ENCODE measurements around the gene COL7A1. TPM values are rescaled to one million over a fixed set of nuclear protein-coding genes. Genes with fewer than 3 reads are reported as not detected.

Gene COL7A1
- 124 and 273 TPM in 2 replicates for total RNA-seq

DNA sequence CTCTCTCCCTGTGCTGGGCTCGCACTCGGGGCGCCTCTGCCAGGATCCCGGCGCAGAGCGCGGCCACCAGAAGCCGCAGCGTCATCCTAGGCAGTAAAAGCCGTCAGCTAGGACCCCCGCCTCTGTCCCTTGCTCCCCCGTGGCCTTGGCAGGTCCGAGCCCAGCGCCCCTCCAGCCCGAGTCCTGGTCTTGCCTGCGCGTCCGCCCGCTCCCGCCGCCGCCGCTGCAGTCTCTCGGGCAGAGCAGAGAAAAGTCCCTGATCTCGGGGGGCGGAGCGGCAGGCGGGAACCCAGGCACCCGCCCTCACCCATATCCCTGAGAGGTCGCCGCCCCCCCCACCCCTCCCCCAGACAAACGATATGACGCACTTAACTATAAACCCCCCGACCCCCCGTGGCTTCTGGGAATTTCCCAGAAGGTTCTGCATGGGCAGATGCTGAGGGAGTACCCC is at the start of gene COL7A1:
COL7A1 (minus strand) TSS at position 255 of the 451 bp plus-strand sequence; CDS start at position 85, 170 bp downstream.

DNA sequence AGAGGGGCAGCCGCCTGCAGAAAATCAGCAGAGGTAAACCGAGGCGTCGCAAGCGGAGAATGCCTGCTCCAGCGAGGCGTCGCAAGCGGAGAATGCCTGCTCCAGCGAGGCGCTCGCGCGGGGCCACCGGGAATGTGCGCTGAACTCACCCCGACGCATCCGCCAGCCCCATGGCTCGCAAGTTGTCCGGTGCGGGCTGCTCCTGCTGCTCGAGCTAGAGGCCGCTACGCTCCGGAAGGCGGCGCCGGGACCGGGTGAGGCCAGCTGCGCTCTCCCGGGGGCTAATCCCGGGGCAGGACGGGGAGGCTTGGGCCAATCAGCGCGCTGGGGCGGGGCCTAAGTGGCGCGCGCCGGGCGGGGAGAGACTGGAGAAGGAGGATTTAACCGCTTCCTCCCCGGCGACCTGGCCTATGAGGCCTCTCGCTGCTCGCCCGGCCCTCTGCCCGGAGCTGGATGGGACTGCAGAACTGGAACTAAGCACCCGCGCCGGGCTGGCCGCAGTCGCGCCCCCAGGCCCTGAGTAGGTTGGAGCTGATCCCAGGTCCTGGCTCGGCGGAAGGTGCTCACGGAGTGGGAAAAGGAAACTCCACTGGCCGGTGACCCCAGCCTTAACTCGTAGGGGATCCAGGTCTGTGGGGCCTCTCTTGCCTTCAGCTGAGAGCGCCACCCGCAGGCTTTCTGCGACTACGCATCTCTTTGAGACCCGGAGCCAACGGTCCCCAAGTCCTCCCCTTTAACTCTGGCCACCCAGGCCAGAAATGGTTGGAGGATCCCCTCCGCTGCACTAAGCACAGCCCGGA is 40.3 kb upstream of the COL7A1 start, which contains the start of gene SLC26A6:
SLC26A6 (minus strand) TSS at position 240 of the 800 bp plus-strand sequence; CDS start at position 172, 68 bp downstream.

DNA sequence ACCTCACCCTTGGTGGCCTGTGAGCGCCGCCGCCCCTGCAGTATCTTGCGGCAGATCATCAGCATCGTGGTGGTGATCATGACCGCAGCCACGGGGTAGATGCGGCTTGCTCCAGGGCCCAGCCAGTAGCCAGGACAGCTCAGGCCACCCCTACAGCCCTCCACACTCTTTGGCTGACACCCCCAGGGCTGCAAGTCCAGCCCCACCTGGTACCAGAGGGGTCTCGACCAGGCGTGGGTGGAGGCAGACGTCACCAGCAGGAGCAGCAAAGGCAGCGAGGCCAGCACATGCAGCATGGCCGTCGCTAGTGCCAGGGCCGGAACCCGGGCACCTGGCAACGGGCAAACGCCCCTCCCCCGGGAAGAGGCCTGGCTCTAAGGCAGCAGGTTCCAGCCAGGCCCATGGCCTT is 26.3 kb upstream of the COL7A1 start, which contains the start of gene TMEM89:
TMEM89 (minus strand) TSS at position 309 of the 409 bp plus-strand sequence; CDS start at position 296, 13 bp downstream.

DNA sequence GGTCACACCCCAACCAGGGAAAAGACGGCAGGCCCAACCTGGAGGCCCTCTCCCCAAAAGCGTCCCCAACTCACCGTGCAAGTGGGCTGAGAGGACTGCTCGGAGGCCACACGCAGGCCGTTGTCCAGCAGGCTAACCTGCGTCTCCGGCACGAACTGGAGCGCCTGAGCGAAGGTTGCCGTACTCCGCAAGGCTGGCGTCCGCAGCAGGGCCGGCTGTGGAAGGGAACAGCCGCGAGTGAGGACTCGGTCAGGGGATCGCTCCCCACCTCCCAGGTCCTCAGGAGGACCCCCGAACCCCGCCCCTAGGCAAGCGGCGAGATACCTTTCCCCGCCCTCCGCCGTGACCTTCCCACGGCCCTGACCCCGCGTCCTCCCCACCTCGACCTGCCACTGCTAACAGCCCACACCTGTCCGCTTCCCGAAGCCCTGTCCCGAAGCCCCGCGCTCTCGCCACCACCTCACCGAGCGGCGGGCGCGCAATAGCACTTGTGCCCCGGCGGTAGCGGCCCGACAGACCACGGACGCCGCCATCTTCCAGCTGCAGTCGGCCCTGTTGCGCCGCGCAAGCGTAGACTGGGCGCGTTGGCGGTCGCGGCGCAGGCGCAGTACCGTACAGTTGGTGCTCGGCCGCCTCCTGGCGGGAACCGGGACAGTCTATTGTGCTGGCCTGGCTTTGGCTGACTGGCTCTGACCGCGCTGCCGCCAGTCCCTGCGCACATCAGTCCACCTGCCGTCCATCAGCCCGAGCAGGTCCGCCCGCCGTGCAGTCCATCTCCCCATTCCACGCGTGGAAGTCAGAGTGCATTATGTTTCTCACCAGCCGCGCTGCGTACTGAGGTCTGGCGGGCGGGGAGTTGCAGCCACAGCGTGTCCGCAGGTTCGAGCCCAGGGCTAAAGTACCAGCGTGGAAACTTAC is 14.2 kb upstream of the COL7A1 start, which contains the start of gene UQCRC1:
UQCRC1 (minus strand) TSS at position 559 of the 918 bp plus-strand sequence; CDS start at position 533, 26 bp downstream.

DNA sequence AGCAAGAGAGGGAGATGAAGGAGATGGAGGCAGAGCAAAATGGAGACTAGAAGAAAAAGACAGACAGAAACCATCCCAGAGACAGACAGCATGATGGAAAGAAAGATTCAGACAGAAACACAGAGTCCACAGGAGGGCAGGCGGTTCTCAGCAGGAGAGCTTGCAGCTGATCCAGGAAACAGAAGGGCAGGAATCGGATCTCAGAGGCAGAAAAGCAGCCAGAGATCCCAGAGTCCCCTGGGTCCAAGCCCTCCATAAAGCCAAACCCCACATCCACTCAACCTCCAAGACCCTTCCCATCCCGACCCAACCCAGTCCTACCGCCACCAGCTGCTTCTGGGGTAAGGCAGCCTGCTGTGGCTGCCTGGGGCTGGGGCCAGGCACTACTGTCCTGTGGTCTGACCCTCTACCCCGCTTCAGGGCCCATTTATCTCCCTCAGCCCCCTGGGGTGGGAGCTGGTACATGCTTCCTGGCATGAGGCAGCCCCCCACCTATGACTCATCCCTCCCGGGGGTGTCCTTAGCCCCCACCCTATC is 31.7 kb downstream of the COL7A1 start, which contains the start of gene UCN2:
UCN2 (minus strand) TSS at position 400 of the 537 bp plus-strand sequence. CDS start 657 bp downstream, outside the sequence.

DNA sequence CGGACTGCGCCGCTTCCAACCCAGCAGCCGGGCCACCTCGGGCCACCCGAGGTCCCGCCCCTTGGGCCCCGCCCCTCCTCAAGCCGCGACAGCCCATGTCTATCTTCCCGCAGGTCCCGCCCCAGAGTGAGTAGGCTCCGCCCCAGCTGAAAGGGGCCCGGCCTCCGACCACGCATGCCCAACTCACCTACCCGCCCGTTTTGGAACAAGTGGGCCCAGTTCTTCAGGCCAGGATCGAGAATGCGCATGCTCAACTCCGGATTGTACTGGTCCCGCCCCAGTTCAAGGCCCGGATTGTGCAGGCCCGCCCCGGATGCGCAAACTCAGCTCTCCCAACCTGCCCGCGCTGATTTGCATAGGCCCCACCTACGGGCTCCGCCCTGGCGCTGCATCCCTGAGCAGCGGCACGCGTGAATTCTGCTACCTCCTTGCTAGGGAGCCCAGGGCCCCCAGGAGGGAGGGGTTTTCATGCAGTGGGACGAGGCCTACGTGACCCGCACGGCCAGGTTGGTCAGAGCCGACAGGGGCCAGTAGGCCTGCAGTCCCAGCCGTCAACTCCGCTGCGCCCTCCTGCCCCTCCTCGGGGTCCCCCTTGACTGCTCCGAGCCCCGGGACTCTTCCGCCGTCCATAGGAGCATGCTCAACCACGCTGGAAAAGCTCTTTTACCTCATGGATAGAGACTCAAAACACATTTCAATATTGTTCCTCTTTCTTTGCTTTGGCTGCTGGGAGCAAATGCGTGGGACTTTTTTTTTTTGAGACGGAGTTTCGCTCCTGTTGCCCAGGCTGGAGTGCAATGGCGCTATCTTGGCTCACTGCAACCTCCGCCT is 38.1 kb downstream of the COL7A1 start, which contains the start of gene PFKFB4:
PFKFB4 (minus strand) TSS at position 8 of the 831 bp plus-strand sequence. CDS start 26 bp downstream, outside the sequence.

Other genes starting within 250 kb of the COL7A1 start
- gene FBXW12, start 223.1 kb downstream of the COL7A1 start, total RNA-seq: not detected in 2 replicates
- gene PLXNB1, start 165.2 kb downstream of the COL7A1 start, total RNA-seq: 74.7 and 103 TPM in 2 replicates
- gene CCDC51, start 155.2 kb downstream of the COL7A1 start, total RNA-seq: 38.1 and 86.5 TPM in 2 replicates
- gene TMA7, start 155.1 kb downstream of the COL7A1 start, total RNA-seq: 153 and 213 TPM in 2 replicates
- 3.4 and 7.0 TPM in 2 replicates for gene ATRIP, start 148.6 kb downstream of the COL7A1 start, total RNA-seq
- gene SHISA5, start 91.2 kb downstream of the COL7A1 start, total RNA-seq: 86.5 and 110 TPM in 2 replicates
- 9.6 and 35.9 TPM in 2 replicates for gene PFKFB4, start 38.5 kb downstream of the COL7A1 start, total RNA-seq
- gene UCN2, start 31.5 kb downstream of the COL7A1 start, total RNA-seq: 6.0 and 8.5 TPM in 2 replicates
- gene UQCRC1, start 14.3 kb upstream of the COL7A1 start, total RNA-seq: 525 and 769 TPM in 2 replicates
- not detected in 2 replicates for gene TMEM89, start 26.4 kb upstream of the COL7A1 start, total RNA-seq
- gene SLC26A6, start 40.1 kb upstream of the COL7A1 start, total RNA-seq: 37.5 and 38.6 TPM in 2 replicates
- gene CELSR3, start 67.6 kb upstream of the COL7A1 start, total RNA-seq: 1.4 and 3.4 TPM in 2 replicates
- 7.9 and 11.8 TPM in 2 replicates for gene NCKIPSD, start 90.6 kb upstream of the COL7A1 start, total RNA-seq
- 39.8 and 39.9 TPM in 2 replicates for gene IP6K2, start 121.9 kb upstream of the COL7A1 start, total RNA-seq